H1 (cell line): ENCODE measurements around the gene VTI1B. TPM values are rescaled to one million over a fixed set of nuclear protein-coding genes. Genes with fewer than 3 reads are reported as not detected.

ENCODE experiments used
- CHD2 ChIP-seq: IDR thresholded peaks from 2 replicates; pipeline ENCODE4 v1.6.1; 2012; ENCODE audit warnings: low read length, improper control_type of control experiment
- HDAC6 ChIP-seq: IDR thresholded peaks from one replicate; pipeline ENCODE4 v1.7.1; 2012; ENCODE audit warnings: low read depth, mild to moderate bottlenecking, inconsistent platforms, low read length, moderate library complexity
- JUN ChIP-seq: IDR thresholded peaks from 2 replicates; pipeline ENCODE4 v1.6.1; 2011; ENCODE audit warnings: low read depth, mild to moderate bottlenecking, improper control_type of control experiment, low read length
- polyA plus RNA-seq, 7 experiments: library from polyadenylated mRNA; depleted of rRNA in 3 of 7; stranded (reverse) in 5 of 7; unstranded in 2 of 7; fragments of >200 nt in 5 of 7; fragments of 200-250 nt in 2 of 7; gene quantifications; 1 replicate in 5 of 7; 2 replicates in 1 of 7; 4 replicates in 1 of 7; pipeline versions ENCODE4 v1.2.1 to v1.2.3, GENCODE V29; 2011 to 2013; ENCODE audit warnings: missing spikeins in 2 of 7, mixed read lengths in 2 of 7
- total RNA-seq: library from RNA; stranded (reverse); fragmentation: NEBNext Ultra II Directional; extraction: Animal tissue kit (Norgen Biotek cat#: 25700); gene quantifications from 2 replicates; pipeline ENCODE4 v1.2.1, GENCODE V29; 2021

VTI1B gene
- total and polyA plus RNA-seq, 2 of the 8 experiments (the other 6 are each of a cell fraction or from before 2014, with no cell fraction given), result 28.1 to 98.7 TPM

DNA sequence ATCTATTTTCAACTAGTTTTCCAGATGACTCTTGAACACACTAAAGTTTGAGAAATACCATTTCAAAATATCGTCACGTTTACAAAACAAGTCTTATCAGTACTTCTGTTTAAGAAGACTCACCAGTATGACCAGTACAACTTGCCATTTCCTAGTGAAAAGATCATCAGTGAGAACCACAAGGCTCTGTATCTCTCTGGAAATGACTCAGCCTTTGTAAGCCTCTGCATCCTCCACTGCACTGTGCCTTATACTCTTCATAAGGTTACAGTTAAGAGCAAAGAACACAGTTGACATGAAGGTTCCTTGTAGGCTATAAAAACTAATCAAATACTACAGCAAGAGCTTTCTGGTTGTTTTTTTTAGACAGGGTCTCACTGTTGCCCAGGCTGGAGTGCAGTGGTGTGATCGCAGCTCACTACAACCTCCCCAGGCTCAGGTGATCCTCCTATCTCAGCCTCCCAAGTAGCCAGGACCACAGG is 5.7 kb upstream of the VTI1B start (continued):
- no peak for TF ChIP-seq CHD2
- TF ChIP-seq HDAC6, result no peak
- TF ChIP-seq JUN, result no peak
